Activated B cell treated with CpG ODN at 0.5 μM for 24 hours (primary cell): ENCODE measurements around the gene CDT1. TPM values are rescaled to one million over a fixed set of nuclear protein-coding genes. Genes with fewer than 3 reads are reported as not detected.

ENCODE experiments used
- ATAC-seq: fragments of 200-7000 bp; cut with Tn5 transposase; one replicate; pipeline ENCODE4 v1.10.0; 2021; ENCODE audit warnings: low read depth, mild to moderate bottlenecking, moderate library complexity
- CTCF ChIA-PET: fragments of 350-600 bp; sonication (Branson Sonifier 250); formaldehyde crosslinking; loops from one replicate; lab custom pipeline; 2021; ENCODE audit warnings: antibody characterized with exemption; lab: Charles Lee
- POLR2A ChIA-PET: fragments of 350-600 bp; sonication (Branson Sonifier 250); formaldehyde crosslinking; loops from one replicate; lab custom pipeline; 2021; ENCODE audit warnings: antibody characterized with exemption; lab: Charles Lee
- DNase-seq: peaks from one replicate; pipeline ENCODE4 v3.0.0; 2022
- H3K27ac Mint-ChIP-seq: one replicate; pipeline ENCODE4 v1.8.0; 2020; ENCODE audit warnings: mixed read lengths
- H3K27me3 Mint-ChIP-seq: one replicate; pipeline ENCODE4 v1.8.0; 2021; ENCODE audit warnings: mixed read lengths
- H3K36me3 Mint-ChIP-seq: one replicate; pipeline ENCODE4 v1.8.0; 2021; ENCODE audit warnings: low read depth, mixed read lengths
- H3K4me1 Mint-ChIP-seq: one replicate; pipeline ENCODE4 v1.8.0; 2021; ENCODE audit warnings: mixed read lengths
- H3K4me3 Mint-ChIP-seq: one replicate; pipeline ENCODE4 v1.8.0; 2020; ENCODE audit warnings: mild to moderate bottlenecking, mixed read lengths
- H3K9me3 Mint-ChIP-seq: one replicate; pipeline ENCODE4 v1.8.0; 2020; ENCODE audit warnings: mixed read lengths
- CTCF ChIP-seq: fragments of 200-600 bp; IDR thresholded peaks from one replicate; pipeline ENCODE4 v1.8.0; 2022; ENCODE audit warnings: antibody characterized with exemption, mild to moderate bottlenecking
- intact Hi-C: fragments of 100-400 bp; cut with micrococcal nuclease; formaldehyde crosslinking; loops from one replicate; pipeline ENCODE4 v1.15.1; 2024
- total RNA-seq: library from RNA; stranded (reverse); gene quantifications from 2 replicates; pipeline ENCODE4 v1.2.3, GENCODE V29; 2022

The CDT1 gene
- total RNA-seq, 1 donor from 2014 or later: 4.3 TPM

DNA sequence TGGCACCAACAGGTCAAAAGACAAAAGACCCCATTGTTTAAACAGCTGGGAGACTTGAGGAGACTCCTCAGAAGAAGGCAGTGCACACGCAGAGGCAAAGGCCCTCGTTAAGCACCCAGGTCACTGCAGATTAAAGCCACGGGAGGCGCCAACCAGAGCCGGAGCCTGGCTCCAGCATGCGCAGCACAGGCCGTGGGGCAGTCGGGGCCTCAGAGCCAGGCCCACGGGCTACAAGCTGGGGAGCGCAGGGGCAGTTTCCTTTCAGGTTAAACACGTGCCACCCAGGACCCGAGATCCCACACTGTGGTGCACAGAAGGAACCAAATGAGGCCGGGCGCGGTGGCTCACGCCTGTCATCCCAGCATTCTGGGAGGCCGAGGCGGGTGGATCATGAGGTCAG, 27.8 kb upstream of the CDT1 start:
- ATAC-seq (no peak), DNase-seq (no peak)
- no peak overlapping the region for H3K4me3 Mint-ChIP-seq
- intact Hi-C loops: no loop called here
- H3K9me3 Mint-ChIP-seq: no peaks in the 10 kb centered on the region
- POLR2A ChIA-PET: interaction anchor here (0.7 kb wide), 1 partner anchor 1230 kb away, joined by 6 read pairs; no protein-coding TSS in a partner anchor
- H3K4me1 Mint-ChIP-seq: peaks cover 44% of the 10 kb centered on the region
- no peak overlapping the region for H3K27ac Mint-ChIP-seq
- no peaks in the 10 kb centered on the region for H3K27me3 Mint-ChIP-seq
- H3K36me3 Mint-ChIP-seq: peaks cover 3% of the 10 kb centered on the region
- TF ChIP-seq CTCF: no peak
- CTCF ChIA-PET: no interaction called here

DNA sequence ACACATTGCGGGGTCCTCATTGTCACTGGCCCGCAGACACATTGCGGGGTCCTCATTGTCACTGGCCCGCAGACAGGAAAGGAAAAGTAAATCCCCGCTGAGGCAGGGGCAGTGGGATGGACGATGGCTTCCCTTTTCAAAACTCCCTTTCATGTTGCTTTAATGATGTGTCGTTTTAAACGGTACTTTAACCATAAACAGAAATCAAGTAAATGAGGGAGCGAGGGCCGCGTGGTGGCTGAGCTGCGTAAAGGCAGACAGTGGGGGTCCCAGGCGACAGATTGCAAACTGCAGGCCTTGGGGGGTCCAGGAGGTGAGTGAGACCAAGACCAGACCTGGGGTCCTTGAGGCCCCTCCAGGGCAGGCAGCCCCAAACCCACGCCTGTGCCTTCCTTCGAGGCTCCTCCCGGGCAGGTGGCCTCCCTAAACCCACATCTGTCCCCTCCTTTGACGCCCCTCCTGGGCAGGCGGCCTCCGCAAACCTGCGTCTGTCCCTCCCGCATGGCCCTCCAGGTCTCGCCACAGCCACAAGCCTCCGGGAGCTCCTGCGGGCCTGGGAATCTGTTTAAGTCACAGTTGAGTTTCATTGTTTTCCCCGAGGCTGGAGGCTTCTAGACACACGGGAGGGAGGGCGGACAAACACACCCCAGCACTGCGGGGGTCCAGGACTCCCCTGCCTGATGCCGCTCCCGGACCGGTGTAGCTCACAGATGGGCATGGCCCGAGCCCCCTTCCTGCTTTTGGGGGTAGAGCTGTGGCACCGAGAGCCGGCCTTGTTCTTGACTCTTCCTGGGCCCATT, 25.9 kb upstream of the CDT1 start:
- intact Hi-C loops: no loop called here
- H3K27ac Mint-ChIP-seq: peak overlapping the region; percentile 30
- CTCF ChIA-PET: interaction anchor here (1.0 kb wide), 1 partner anchor 41 kb away, joined by 6 read pairs; no protein-coding TSS in a partner anchor
- DNase-seq (no peak), ATAC-seq (no peak)
- no peaks in the 10 kb centered on the region for H3K27me3 Mint-ChIP-seq
- H3K36me3 Mint-ChIP-seq: peaks cover 3% of the 10 kb centered on the region
- no peak for TF ChIP-seq CTCF
- H3K4me3 Mint-ChIP-seq: no peak overlapping the region
- POLR2A ChIA-PET: interaction anchor here (0.6 to 1.4 kb wide), 4 partner anchors 32 to 428 kb away, joined by 3 to 5 read pairs (median 3); partner anchors contain the start of gene APRT
- peaks cover 53% of the 10 kb centered on the region for H3K4me1 Mint-ChIP-seq
- no peaks in the 10 kb centered on the region for H3K9me3 Mint-ChIP-seq

DNA sequence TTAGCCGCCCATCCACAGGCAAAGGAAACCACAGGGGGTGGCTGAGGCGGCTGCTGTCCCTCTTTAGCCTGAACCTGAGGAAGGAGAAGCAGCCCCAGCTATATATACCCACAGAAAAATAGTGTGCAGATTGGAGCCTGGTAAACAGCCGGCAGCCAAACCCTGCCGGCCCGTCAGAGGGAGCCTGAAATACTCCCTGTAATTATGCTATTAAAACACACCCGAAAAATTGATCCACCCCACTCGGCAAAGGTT, 25.4 kb upstream of the CDT1 start:
- H3K4me3 Mint-ChIP-seq: no peak overlapping the region
- H3K27ac Mint-ChIP-seq: peak overlapping the region; percentile 30
- DNase-seq (no peak), ATAC-seq (no peak)
- ChIA-PET POLR2A (interaction anchor here (0.6 to 1.4 kb wide), 3 partner anchors 33 to 427 kb away, joined by 3 to 5 read pairs (median 3); partner anchors contain the start of gene APRT), CTCF (interaction anchor here (1.0 kb wide), 1 partner anchor 41 kb away, joined by 6 read pairs; no protein-coding TSS in a partner anchor)
- no peaks in the 10 kb centered on the region for H3K9me3 Mint-ChIP-seq
- H3K4me1 Mint-ChIP-seq: peaks cover 56% of the 10 kb centered on the region
- intact Hi-C loops: no loop called here
- H3K36me3 Mint-ChIP-seq: peaks cover 3% of the 10 kb centered on the region
- no peak for TF ChIP-seq CTCF
- no peaks in the 10 kb centered on the region for H3K27me3 Mint-ChIP-seq

GRCh38 chr16:88778541-88779065, 25.0 kb upstream of the CDT1 start:
- ChIA-PET POLR2A (interaction anchor here (1.4 kb wide), 1 partner anchor 33 kb away, joined by 5 read pairs; no protein-coding TSS in a partner anchor), CTCF (interaction anchor here (1.0 to 3.8 kb wide), 2 partner anchors 41 to 42 kb away, joined by 6 to 45 read pairs; no protein-coding TSS in a partner anchor)
- Mint-ChIP-seq H3K9me3 (no peaks in the 10 kb centered on the region), H3K27ac (peak overlapping the region; percentile 30), H3K4me1 (peaks cover 60% of the 10 kb centered on the region), H3K27me3 (no peaks in the 10 kb centered on the region), H3K36me3 (peaks cover 3% of the 10 kb centered on the region), H3K4me3 (no peak overlapping the region)
- ATAC-seq: no peak
- TF ChIP-seq CTCF: no peak
- intact Hi-C loops: no loop called here
- DNase-seq: no peak
